ENCODE data around the gene PRRT1.

PRRT1 gene

DNA sequence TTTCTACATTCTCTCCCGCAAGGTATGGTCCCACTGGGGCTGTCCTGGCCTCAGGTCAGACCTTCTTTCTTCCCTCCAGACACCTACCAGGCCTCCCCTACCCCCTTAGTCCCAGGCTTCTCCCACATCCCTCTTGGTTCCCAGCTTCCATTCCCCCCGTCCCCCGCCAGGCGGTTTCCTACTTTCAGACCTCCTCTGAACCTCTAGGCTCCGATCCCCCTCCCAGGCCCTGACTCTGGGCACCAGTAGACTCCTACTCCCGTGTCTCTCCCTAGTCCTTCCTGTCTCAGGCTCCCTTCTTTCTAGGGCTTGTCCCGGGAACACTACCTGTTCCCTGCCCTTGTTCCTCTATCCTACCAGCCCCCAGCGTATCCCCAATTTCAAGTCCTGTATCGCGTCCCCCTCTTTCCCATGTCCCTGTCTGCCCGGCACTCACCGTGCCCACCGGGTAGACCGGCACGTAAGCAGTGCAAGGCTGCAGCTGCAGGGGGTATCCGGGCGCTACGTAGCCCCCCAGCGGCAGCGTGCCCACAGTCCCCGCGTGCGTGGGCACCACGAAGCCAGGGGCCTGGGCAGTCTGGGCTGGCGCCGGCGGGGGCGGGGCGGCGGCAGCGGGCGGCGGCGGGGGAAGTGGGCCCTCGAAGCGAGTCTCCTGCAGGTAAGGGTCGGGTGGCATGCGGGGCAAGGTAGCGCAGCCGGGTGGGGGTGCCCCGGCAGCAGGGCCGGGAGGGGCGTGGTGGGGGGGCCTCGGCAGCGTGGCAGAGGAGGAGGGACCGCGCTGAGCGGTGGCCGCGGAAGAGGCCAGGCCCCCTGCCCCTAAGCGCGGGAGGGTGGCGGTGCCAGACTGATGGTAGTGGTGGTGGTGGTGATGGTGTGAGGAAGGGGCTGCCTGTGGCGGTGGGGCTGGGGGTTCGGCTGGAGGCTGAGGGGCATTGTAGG lies 1.5 kb downstream of the PRRT1 start:
- no peak overlapping the region for H2BK120ac ChIP-seq (ENCODE audit: low read depth, low read length)
- H3K27ac ChIP-seq (ENCODE audit: low read length, poor library complexity, severe bottlenecking), result no peak overlapping the region
- peak overlapping the region in 1 of 2 experiments; percentile 18 for H3K4me3 ChIP-seq (ENCODE audit: insufficient read depth in 1 of 2, low read depth in 1 of 2, low read length in 2 of 2)
- H3K4ac ChIP-seq (ENCODE audit: low read depth in 1 of 2, low read length in 2 of 2), result no peak overlapping the region
- peak overlapping the region in 1 of 2 experiments; percentile 57 for H3K18ac ChIP-seq (ENCODE audit: low read depth in 1 of 2, low read length in 2 of 2)
- peaks cover 27% of the 10 kb centered on the region for H3K4me1 ChIP-seq (ENCODE audit: control insufficient read depth, insufficient read depth, low read depth, low read length)
- peaks cover 39 to 46% of the 10 kb centered on the region in 2 experiments for H3K27me3 ChIP-seq (ENCODE audit: control insufficient read depth in 1 of 2, insufficient read depth in 1 of 2, low read length in 2 of 2)
- peak overlapping the region; percentile 43 for H4K91ac ChIP-seq (ENCODE audit: low read length)
- peak overlapping the region in 1 of 2 experiments; percentile 85 for H2BK12ac ChIP-seq (ENCODE audit: low read length in 2 of 2)
- peaks cover 5% of the 10 kb centered on the region for H3K79me1 ChIP-seq (replicated peaks; ENCODE audit: low read length, poor library complexity, severe bottlenecking)
- H2AK5ac ChIP-seq (ENCODE audit: low read length, severe bottlenecking), result no peak overlapping the region
- H3K9ac ChIP-seq (ENCODE audit: low read length), result no peak overlapping the region
- no peak overlapping the region for H2BK15ac ChIP-seq (ENCODE audit: low read depth, poor library complexity, severe bottlenecking)
- no peaks in the 10 kb centered on the region for H3K9me3 ChIP-seq (ENCODE audit: control insufficient read depth, low read length)
- H4K8ac ChIP-seq (ENCODE audit: low read length), result peak overlapping the region; percentile 59
- H3K36me3 ChIP-seq (ENCODE audit: control insufficient read depth in 1 of 2, insufficient read depth in 2 of 2, low read depth in 1 of 2, low read length in 2 of 2), result no peaks in the 10 kb centered on the region
- H2AFZ ChIP-seq (ENCODE audit: low read depth, low read length), result no peak overlapping the region
- H3K4me2 ChIP-seq (ENCODE audit: low read length, poor library complexity, severe bottlenecking), result no peak overlapping the region
- H3K14ac ChIP-seq (ENCODE audit: low read length in 2 of 2), result peak overlapping the region in 1 of 2 experiments; percentile 75
- H3K23ac ChIP-seq (ENCODE audit: low read length in 2 of 2), result peak overlapping the region in 1 of 2 experiments; percentile 1
- WGBS, result 29% methylated on average over 55 of the region's 55 CpGs
- DNase-seq, result no peak
- H2BK5ac ChIP-seq (ENCODE audit: low read depth, low read length, poor library complexity, severe bottlenecking), result no peak overlapping the region

DNA sequence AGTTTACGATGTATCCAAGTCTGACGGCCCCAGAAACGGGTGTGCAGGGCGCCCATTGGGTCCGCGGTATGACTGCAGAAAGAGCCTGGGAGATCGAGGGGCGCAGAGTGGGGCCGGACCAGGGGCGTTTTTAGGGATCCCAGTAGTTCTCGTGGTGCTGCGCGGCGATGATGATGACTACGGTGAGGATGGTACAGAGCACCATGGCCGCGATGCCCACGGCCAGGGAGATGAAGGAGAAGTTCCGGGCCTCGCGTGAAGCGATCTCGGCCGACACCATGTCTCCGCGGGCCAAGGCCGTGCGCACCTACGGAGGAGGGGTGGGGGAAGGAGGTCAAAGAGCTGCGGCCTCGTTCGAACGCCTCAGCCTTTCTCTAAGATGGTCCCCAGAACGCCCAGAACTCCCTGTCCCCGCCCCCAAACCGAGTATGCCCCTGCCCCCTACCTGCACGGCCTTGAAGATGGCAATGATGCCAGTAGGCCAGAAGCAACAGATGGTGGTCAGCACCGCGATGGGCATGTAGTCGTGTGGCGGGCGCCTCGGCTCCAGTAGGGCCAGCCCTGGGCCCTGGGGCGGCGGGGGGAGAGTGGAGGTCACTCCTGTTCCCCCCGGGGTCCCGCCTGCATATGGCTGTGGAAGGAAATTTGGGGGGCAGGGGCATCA lies 2.5 kb downstream of the PRRT1 start:
- no peak overlapping the region for H4K91ac ChIP-seq (ENCODE audit: low read length)
- no peak overlapping the region for H2AK5ac ChIP-seq (ENCODE audit: low read length, severe bottlenecking)

DNA sequence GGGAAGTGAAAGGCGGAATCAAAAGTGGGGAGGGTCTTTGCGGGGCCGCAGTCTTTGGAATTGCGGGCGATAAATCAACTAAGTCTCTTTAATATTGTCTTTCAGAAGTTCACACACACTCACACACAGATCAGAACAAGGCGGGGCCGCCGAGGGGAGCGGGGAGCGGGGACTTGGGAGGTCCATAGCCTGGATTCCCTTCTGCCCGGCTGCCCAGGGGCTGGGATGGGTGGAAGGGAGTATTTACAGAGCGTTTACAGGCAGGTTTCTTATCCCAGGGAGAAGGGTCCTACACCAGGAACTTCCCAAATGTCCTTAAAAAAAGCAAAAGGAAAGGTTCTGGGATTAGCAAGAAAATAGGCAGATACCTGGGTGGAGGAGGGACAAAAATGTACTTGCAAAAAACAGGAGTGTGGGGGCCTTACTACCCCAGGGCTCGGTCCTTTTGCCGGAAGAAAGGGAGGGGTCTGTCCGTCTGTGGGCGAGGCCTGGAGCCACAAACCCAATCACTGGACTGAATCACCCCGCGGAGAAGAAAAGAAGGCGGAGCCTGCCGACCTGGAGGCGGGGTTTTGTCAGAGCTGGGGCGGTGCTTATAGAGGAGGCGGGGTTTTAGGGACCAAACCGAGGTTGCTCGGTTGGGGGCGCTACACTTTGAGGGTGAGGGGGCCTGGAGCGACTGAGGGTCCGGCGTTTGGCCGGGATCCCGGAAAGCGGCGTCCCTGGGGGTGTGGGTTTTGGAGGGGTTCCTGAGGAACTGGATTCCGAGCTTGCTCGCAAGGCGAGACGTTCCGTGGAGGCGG lies 3.2 kb downstream of the PRRT1 start:
- no peak overlapping the region for H2BK5ac ChIP-seq (ENCODE audit: low read depth, low read length, poor library complexity, severe bottlenecking)
- H3K9ac ChIP-seq (ENCODE audit: low read length), result no peak overlapping the region
- no peak overlapping the region for H2BK120ac ChIP-seq (ENCODE audit: low read depth, low read length)
- no peaks in the 10 kb centered on the region for H3K36me3 ChIP-seq (ENCODE audit: control insufficient read depth in 1 of 2, insufficient read depth in 2 of 2, low read depth in 1 of 2, low read length in 2 of 2)
- H3K27ac ChIP-seq (ENCODE audit: low read length, poor library complexity, severe bottlenecking), result no peak overlapping the region
- H3K23ac ChIP-seq (ENCODE audit: low read length in 2 of 2), result no peak overlapping the region
- H2BK15ac ChIP-seq (ENCODE audit: low read depth, poor library complexity, severe bottlenecking), result no peak overlapping the region
- H3K79me1 ChIP-seq (replicated peaks; ENCODE audit: low read length, poor library complexity, severe bottlenecking), result peaks cover 3% of the 10 kb centered on the region
- H4K91ac ChIP-seq (ENCODE audit: low read length), result no peak overlapping the region
- WGBS, result 40% methylated on average over 34 of the region's 39 CpGs
- H3K14ac ChIP-seq (ENCODE audit: low read length in 2 of 2), result no peak overlapping the region
- H3K9me3 ChIP-seq (ENCODE audit: control insufficient read depth, low read length), result no peaks in the 10 kb centered on the region
- no peak overlapping the region for H2BK12ac ChIP-seq (ENCODE audit: low read length in 2 of 2)
- peaks cover 17% of the 10 kb centered on the region for H3K4me1 ChIP-seq (ENCODE audit: control insufficient read depth, insufficient read depth, low read depth, low read length)
- no peak overlapping the region for H4K8ac ChIP-seq (ENCODE audit: low read length)
- H2AFZ ChIP-seq (ENCODE audit: low read depth, low read length), result no peak overlapping the region
- peak; percentile 44 for DNase-seq
- H3K4ac ChIP-seq (ENCODE audit: low read depth in 1 of 2, low read length in 2 of 2), result no peak overlapping the region
- H3K18ac ChIP-seq (ENCODE audit: low read depth in 1 of 2, low read length in 2 of 2), result no peak overlapping the region
- H2AK5ac ChIP-seq (ENCODE audit: low read length, severe bottlenecking), result no peak overlapping the region
- H3K4me2 ChIP-seq (ENCODE audit: low read length, poor library complexity, severe bottlenecking), result no peak overlapping the region
- peak overlapping the region in 1 of 2 experiments; percentile 44 for H3K4me3 ChIP-seq (ENCODE audit: insufficient read depth in 1 of 2, low read depth in 1 of 2, low read length in 2 of 2)
- H3K27me3 ChIP-seq (ENCODE audit: control insufficient read depth in 1 of 2, insufficient read depth in 1 of 2, low read length in 2 of 2), result peaks cover 39 to 46% of the 10 kb centered on the region in 2 experiments

More for the DNA sequence above, 2.5 kb downstream of the PRRT1 start:
- DNase-seq, result no peak
- Histone ChIP-seq H3K14ac (ENCODE audit: low read length in 2 of 2) (no peak overlapping the region), H3K18ac (ENCODE audit: low read depth in 1 of 2, low read length in 2 of 2) (no peak overlapping the region), H4K8ac (ENCODE audit: low read length) (no peak overlapping the region), H3K9ac (ENCODE audit: low read length) (no peak overlapping the region), H3K9me3 (ENCODE audit: control insufficient read depth, low read length) (no peaks in the 10 kb centered on the region), H3K36me3 (ENCODE audit: control insufficient read depth in 1 of 2, insufficient read depth in 2 of 2, low read depth in 1 of 2, low read length in 2 of 2) (no peaks in the 10 kb centered on the region), H2BK120ac (ENCODE audit: low read depth, low read length) (no peak overlapping the region), H3K27me3 (ENCODE audit: control insufficient read depth in 1 of 2, insufficient read depth in 1 of 2, low read length in 2 of 2) (peaks cover 39 to 46% of the 10 kb centered on the region in 2 experiments), H2BK15ac (ENCODE audit: low read depth, poor library complexity, severe bottlenecking) (no peak overlapping the region), H2AFZ (ENCODE audit: low read depth, low read length) (no peak overlapping the region), H3K4me1 (ENCODE audit: control insufficient read depth, insufficient read depth, low read depth, low read length) (peaks cover 19% of the 10 kb centered on the region), H3K4me3 (ENCODE audit: insufficient read depth in 1 of 2, low read depth in 1 of 2, low read length in 2 of 2) (peak overlapping the region in 1 of 2 experiments; percentile 44), H3K27ac (ENCODE audit: low read length, poor library complexity, severe bottlenecking) (no peak overlapping the region), H3K79me1 (replicated peaks; ENCODE audit: low read length, poor library complexity, severe bottlenecking) (peaks cover 3% of the 10 kb centered on the region), H2BK12ac (ENCODE audit: low read length in 2 of 2) (no peak overlapping the region), H2BK5ac (ENCODE audit: low read depth, low read length, poor library complexity, severe bottlenecking) (no peak overlapping the region), H3K4me2 (ENCODE audit: low read length, poor library complexity, severe bottlenecking) (no peak overlapping the region), H3K4ac (ENCODE audit: low read depth in 1 of 2, low read length in 2 of 2) (no peak overlapping the region), H3K23ac (ENCODE audit: low read length in 2 of 2) (no peak overlapping the region)
- WGBS, result 57% methylated on average over 43 of the region's 47 CpGs

All from mesenchymal stem cell (in vitro differentiated cells and primary cell).